ENCODE data around the gene STAT2. TPM values are rescaled to one million over a fixed set of nuclear protein-coding genes. Genes with fewer than 3 reads are reported as not detected.
"Not testable (repeated sequence)": the region's sequence is repeated elsewhere in the genome, so short reads cannot be mapped to it uniquely, and the experiment has no call there.

STAT2 gene
- total and polyA plus RNA-seq, 2 of the 4 experiments (the other 2 are of a cell fraction), result 99.3 to 182 TPM

- H3K56ac ChIP-seq (ENCODE audit: extremely low read depth, insufficient read depth, low read length); DNase-seq; H3K9ac ChIP-seq (ENCODE audit: low read depth, low read length); ATAC-seq (ENCODE audit: low read depth); H3K27ac ChIP-seq (ENCODE audit: insufficient read depth, low read length); H3K4me3 ChIP-seq (ENCODE audit: insufficient read depth, low read depth, low read length); H3K4me2 ChIP-seq (ENCODE audit: low read depth, low read length); H3K18ac ChIP-seq (ENCODE audit: low read depth, low read length); H4K5ac ChIP-seq (ENCODE audit: low read depth, low read length); H3K36me3 ChIP-seq (ENCODE audit: control insufficient read depth, insufficient read depth, low read length); H4K8ac ChIP-seq (ENCODE audit: low read depth in 2 of 2, low read length in 2 of 2); in situ Hi-C loops (cut with MboI; ENCODE audit: low sequenced_read_pairs); H2BK120ac ChIP-seq (ENCODE audit: low read depth, low read length); POLR2A ChIA-PET (ENCODE audit: unreplicated experiment); H3K23ac ChIP-seq (ENCODE audit: low read depth, low read length); H3K27me3 ChIP-seq (ENCODE audit: control insufficient read depth, insufficient read depth, low read length); H2BK20ac ChIP-seq (ENCODE audit: low read depth, low read length); H3K9me3 ChIP-seq (ENCODE audit: control insufficient read depth, insufficient read depth, low read length); H4K20me1 ChIP-seq (ENCODE audit: insufficient read depth, low read length); H2AK5ac ChIP-seq (ENCODE audit: low read depth, low read length); H2AK9ac ChIP-seq (replicated peaks; ENCODE audit: low read depth, low read length, poor library complexity); dilution Hi-C loops (cut with HindIII; ENCODE audit: low sequenced_read_pairs, unreplicated experiment); H3K4me1 ChIP-seq (ENCODE audit: control insufficient read depth, insufficient read depth, low read length); H3K14ac ChIP-seq (replicated peaks; ENCODE audit: low read depth, low read length); H2BK5ac ChIP-seq (ENCODE audit: low read depth, low read length, poor library complexity, severe bottlenecking); H2AFZ ChIP-seq (replicated peaks; ENCODE audit: low read length, poor library complexity); intact Hi-C loops (cut with micrococcal nuclease); H3K9me1 ChIP-seq (ENCODE audit: insufficient read depth, low read length); H2BK15ac ChIP-seq (ENCODE audit: low read depth, low read length); H3K4ac ChIP-seq (ENCODE audit: low read depth, low read length); BruUV-seq (replicated peaks); H4K91ac ChIP-seq (ENCODE audit: insufficient read depth, low read depth, low read length): not testable (repeated sequence)
- WGBS, 2 experiments (ENCODE audit: extremely low coverage in 2 of 2, insufficient read length in 1 of 2), result 100% methylated on average over 1 of the region's 8 CpGs; no CpG with 5 or more reads in 1 of the 2 experiments
- CTCF ChIA-PET, result interaction anchor here (0.6 kb wide), 1 partner anchor 80 kb away, joined by 3 read pairs; no protein-coding TSS in a partner anchor
- H3K79me1 ChIP-seq (ENCODE audit: low read depth in 1 of 2, low read length in 2 of 2), result peaks cover 10 to 24% of the 10 kb centered on the region in 2 experiments; a peak in 3 of 4 replicates
These were observed 24.4 kb downstream of the STAT2 start for GRCh38 chr12:56335527-56335926.

Measured in IMR-90 (cell line).